Inferior parietal cortex (tissue), 1 donor: ENCODE measurements around the gene UGT2B7.

ENCODE experiments used
- DNase-seq: peaks from one replicate; pipeline ENCODE4 v3.0.0-alpha.2; 2016; ENCODE audit errors: extremely low spot score

UGT2B7 gene

DNA sequence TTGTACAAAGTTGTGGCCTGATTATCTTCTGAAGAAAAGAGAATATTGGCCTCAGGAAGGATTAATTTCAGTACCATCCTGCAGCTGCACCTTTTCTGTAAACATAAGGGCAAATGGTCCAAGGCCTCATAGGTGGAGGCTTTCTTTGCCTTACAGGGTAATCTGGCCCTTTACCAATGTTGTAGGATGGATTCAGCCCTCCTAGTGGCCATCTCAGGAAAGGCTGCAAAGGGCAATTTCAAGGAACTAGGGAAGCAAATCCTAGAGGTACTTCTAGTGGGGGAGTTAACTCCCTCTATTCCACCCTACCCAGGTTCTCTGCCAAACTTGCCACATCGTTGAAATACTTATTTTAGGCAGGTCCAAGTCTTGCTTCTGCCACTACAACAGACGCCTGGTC is 60.6 kb downstream of the UGT2B7 start:
- no peak for DNase-seq
